SK-N-SH (cell line): ENCODE results near the gene ZNF346.

ENCODE experiments used
- CTCF ChIP-seq: fragments of 200-600 bp; sonication (generic); IDR thresholded peaks from 2 replicates; pipeline ENCODE4 v1.6.1; 2017; ENCODE audit warnings: antibody characterized with exemption, mild to moderate bottlenecking, moderate library complexity
- EP300 ChIP-seq, 2 experiments: IDR thresholded peaks; 2 replicates each; pipeline versions ENCODE4 v1.4.0 to v1.6.1; 2012; ENCODE audit warnings: borderline replicate concordance in 1 of 2, low read depth in 1 of 2, low read length in 1 of 2
- FOXJ3 ChIP-seq: sonication (generic); formaldehyde crosslinking; IDR thresholded peaks from 2 replicates; pipeline ENCODE4 v1.5.1; 2020; ENCODE audit warnings: mild to moderate bottlenecking, missing genetic modification reagents
- MAX ChIP-seq: IDR thresholded peaks from 2 replicates; pipeline ENCODE4 v1.4.0; 2012; ENCODE audit warnings: low read depth
- RFX5 ChIP-seq: IDR thresholded peaks from 2 replicates; pipeline ENCODE4 v1.6.1; 2012; ENCODE audit warnings: mild to moderate bottlenecking, improper control_type of control experiment, low read length
- SMC3 ChIP-seq: IDR thresholded peaks from 2 replicates; pipeline ENCODE4 v1.6.1; 2012; ENCODE audit warnings: low read depth, low read length, improper control_type of control experiment

- no peak for TF ChIP-seq MAX
- no peak for TF ChIP-seq SMC3
- TF ChIP-seq CTCF: no peak
- no peak for TF ChIP-seq EP300 (IDR thresholded peaks at IDR 0.05; ENCODE audit: borderline replicate concordance in 1 of 2, low read depth in 1 of 2, low read length in 1 of 2)
- TF ChIP-seq RFX5: no peak
- no peak for TF ChIP-seq FOXJ3 (CRISPR knock-in tag)
These were observed 37.0 kb upstream of the ZNF346 start for GRCh38 chr5:176985516-176985915.
